K562 (cell line): Measurements from ENCODE around the gene VTI1B. TPM values are rescaled to one million over a fixed set of nuclear protein-coding genes. Genes with fewer than 3 reads are reported as not detected.
A peak's percentile ranks its signal among the peaks of the same experiment; 100 is the strongest.

Experiments
- MAFG ChIP-seq: fragments of 450-650 bp; conservative IDR thresholded peaks from 2 replicates; pipeline ENCODE4 v1.6.1; 2016; ENCODE audit warnings: missing genetic modification characterization, missing compliant biosample characterization
- RCOR1 ChIP-seq, 2 experiments: IDR thresholded peaks; 2 replicates each; pipeline ENCODE4 v1.6.1; 2012; ENCODE audit warnings: low read depth in 2 of 2, low read length in 2 of 2, borderline replicate concordance in 1 of 2, improper control_type of control experiment in 1 of 2
- RREB1 ChIP-seq: fragments of 250-450 bp; sonication (Bioruptor Pico); IDR thresholded peaks from 2 replicates; pipeline ENCODE4 v1.4.0; 2020
- SREBF2 ChIP-seq: sonication (generic); formaldehyde crosslinking; IDR thresholded peaks from 2 replicates; pipeline ENCODE4 v1.4.0; 2020; ENCODE audit warnings: mild to moderate bottlenecking, missing genetic modification reagents
- STAT6 ChIP-seq: sonication (generic); formaldehyde crosslinking; IDR thresholded peaks from 2 replicates; pipeline ENCODE4 v1.8.1; 2023; ENCODE audit warnings: mild to moderate bottlenecking, missing genetic modification reagents
- SUPT5H ChIP-seq: fragments of 450-650 bp; IDR thresholded peaks from 2 replicates; pipeline ENCODE4 v1.6.1; 2016
- ZNF3 ChIP-seq: fragments of 250-450 bp; sonication (Bioruptor Pico); IDR thresholded peaks from 2 replicates; pipeline ENCODE4 v1.5.0; 2021; ENCODE audit warnings: mild to moderate bottlenecking, moderate library complexity
- polyA plus RNA-seq, 8 experiments: library from polyadenylated mRNA; depleted of rRNA in 4 of 8; stranded (reverse) in 5 of 8; unstranded in 3 of 8; fragments of >200 nt; fragmentation: Nextera tagmentation in 2 of 8; fragmentation: Illumina TruSeq in 1 of 8; extraction: Ambion mirVana in 2 of 8; extraction: Trizol in 1 of 8; gene quantifications; 2 replicates each; pipeline versions ENCODE4 v1.2.1 to v1.2.3, GENCODE V29; 2011 to 2014; ENCODE audit warnings: inconsistent platforms in 1 of 8, missing spikeins in 1 of 8
- total RNA-seq, 7 experiments: library from RNA; depleted of rRNA in 6 of 7; stranded (reverse); fragments of >200 nt in 6 of 7; fragmentation: Illumina TruSeq in 2 of 7; extraction: Trizol in 2 of 7; gene quantifications; 2 replicates each; pipeline versions ENCODE4 v1.2.1 to v1.2.3, GENCODE V29; 2011 to 2021; ENCODE audit warnings: low replicate concordance in 1 of 7
- TF ChIP-seq, protein P1 (sequence below): sonication (generic); formaldehyde crosslinking; IDR thresholded peaks from 2 replicates; pipeline ENCODE4 v1.8.1; 2023; ENCODE audit warnings: mild to moderate bottlenecking, missing genetic modification reagents, moderate library complexity
- TF ChIP-seq, protein P2 (sequence below): fragments of 450-650 bp; conservative IDR thresholded peaks from 2 replicates; pipeline ENCODE4 v1.6.1; 2016; ENCODE audit warnings: missing genetic modification characterization, low read depth, mild to moderate bottlenecking, control low read depth, missing compliant biosample characterization
- TF ChIP-seq, protein P3 (sequence below): sonication (generic); formaldehyde crosslinking; IDR thresholded peaks from 2 replicates; pipeline ENCODE4 v1.8.0; 2022; ENCODE audit warnings: mild to moderate bottlenecking, missing genetic modification reagents

VTI1B gene
- total and polyA plus RNA-seq, 9 of the 15 experiments (the other 6 are each of a cell fraction or from before 2014, with no cell fraction given), result 7.8 to 69.8 (median 50.1) TPM

- TF ChIP-seq, protein P1, sequence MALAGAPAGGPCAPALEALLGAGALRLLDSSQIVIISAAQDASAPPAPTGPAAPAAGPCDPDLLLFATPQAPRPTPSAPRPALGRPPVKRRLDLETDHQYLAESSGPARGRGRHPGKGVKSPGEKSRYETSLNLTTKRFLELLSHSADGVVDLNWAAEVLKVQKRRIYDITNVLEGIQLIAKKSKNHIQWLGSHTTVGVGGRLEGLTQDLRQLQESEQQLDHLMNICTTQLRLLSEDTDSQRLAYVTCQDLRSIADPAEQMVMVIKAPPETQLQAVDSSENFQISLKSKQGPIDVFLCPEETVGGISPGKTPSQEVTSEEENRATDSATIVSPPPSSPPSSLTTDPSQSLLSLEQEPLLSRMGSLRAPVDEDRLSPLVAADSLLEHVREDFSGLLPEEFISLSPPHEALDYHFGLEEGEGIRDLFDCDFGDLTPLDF (CRISPR knock-in tag), result no peak
- TF ChIP-seq, protein P2, sequence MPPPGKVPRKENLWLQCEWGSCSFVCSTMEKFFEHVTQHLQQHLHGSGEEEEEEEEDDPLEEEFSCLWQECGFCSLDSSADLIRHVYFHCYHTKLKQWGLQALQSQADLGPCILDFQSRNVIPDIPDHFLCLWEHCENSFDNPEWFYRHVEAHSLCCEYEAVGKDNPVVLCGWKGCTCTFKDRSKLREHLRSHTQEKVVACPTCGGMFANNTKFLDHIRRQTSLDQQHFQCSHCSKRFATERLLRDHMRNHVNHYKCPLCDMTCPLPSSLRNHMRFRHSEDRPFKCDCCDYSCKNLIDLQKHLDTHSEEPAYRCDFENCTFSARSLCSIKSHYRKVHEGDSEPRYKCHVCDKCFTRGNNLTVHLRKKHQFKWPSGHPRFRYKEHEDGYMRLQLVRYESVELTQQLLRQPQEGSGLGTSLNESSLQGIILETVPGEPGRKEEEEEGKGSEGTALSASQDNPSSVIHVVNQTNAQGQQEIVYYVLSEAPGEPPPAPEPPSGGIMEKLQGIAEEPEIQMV (tag), result no peak
- TF ChIP-seq ZNF3 (CRISPR knock-in tag) (no peak), MAFG (tag) (no peak), SREBF2 (CRISPR knock-in tag) (no peak), SUPT5H (peak; percentile 71), RCOR1 (IDR thresholded peaks at IDR 0.05; ENCODE audit: borderline replicate concordance in 1 of 2, low read depth in 2 of 2, low read length in 2 of 2) (no peak), STAT6 (CRISPR knock-in tag) (no peak), RREB1 (CRISPR knock-in tag) (no peak)
- TF ChIP-seq, protein P3, sequence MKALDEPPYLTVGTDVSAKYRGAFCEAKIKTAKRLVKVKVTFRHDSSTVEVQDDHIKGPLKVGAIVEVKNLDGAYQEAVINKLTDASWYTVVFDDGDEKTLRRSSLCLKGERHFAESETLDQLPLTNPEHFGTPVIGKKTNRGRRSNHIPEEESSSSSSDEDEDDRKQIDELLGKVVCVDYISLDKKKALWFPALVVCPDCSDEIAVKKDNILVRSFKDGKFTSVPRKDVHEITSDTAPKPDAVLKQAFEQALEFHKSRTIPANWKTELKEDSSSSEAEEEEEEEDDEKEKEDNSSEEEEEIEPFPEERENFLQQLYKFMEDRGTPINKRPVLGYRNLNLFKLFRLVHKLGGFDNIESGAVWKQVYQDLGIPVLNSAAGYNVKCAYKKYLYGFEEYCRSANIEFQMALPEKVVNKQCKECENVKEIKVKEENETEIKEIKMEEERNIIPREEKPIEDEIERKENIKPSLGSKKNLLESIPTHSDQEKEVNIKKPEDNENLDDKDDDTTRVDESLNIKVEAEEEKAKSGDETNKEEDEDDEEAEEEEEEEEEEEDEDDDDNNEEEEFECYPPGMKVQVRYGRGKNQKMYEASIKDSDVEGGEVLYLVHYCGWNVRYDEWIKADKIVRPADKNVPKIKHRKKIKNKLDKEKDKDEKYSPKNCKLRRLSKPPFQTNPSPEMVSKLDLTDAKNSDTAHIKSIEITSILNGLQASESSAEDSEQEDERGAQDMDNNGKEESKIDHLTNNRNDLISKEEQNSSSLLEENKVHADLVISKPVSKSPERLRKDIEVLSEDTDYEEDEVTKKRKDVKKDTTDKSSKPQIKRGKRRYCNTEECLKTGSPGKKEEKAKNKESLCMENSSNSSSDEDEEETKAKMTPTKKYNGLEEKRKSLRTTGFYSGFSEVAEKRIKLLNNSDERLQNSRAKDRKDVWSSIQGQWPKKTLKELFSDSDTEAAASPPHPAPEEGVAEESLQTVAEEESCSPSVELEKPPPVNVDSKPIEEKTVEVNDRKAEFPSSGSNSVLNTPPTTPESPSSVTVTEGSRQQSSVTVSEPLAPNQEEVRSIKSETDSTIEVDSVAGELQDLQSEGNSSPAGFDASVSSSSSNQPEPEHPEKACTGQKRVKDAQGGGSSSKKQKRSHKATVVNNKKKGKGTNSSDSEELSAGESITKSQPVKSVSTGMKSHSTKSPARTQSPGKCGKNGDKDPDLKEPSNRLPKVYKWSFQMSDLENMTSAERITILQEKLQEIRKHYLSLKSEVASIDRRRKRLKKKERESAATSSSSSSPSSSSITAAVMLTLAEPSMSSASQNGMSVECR, result no peak
These were observed 54.8 kb downstream of the VTI1B start, which contains the start of gene ARG2 (continued) for GRCh38 chr14:67619446-67620216.
